ENCODE measurements around the gene NRIP1.

- TF ChIP-seq, protein P1, sequence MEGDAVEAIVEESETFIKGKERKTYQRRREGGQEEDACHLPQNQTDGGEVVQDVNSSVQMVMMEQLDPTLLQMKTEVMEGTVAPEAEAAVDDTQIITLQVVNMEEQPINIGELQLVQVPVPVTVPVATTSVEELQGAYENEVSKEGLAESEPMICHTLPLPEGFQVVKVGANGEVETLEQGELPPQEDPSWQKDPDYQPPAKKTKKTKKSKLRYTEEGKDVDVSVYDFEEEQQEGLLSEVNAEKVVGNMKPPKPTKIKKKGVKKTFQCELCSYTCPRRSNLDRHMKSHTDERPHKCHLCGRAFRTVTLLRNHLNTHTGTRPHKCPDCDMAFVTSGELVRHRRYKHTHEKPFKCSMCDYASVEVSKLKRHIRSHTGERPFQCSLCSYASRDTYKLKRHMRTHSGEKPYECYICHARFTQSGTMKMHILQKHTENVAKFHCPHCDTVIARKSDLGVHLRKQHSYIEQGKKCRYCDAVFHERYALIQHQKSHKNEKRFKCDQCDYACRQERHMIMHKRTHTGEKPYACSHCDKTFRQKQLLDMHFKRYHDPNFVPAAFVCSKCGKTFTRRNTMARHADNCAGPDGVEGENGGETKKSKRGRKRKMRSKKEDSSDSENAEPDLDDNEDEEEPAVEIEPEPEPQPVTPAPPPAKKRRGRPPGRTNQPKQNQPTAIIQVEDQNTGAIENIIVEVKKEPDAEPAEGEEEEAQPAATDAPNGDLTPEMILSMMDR (IDR thresholded peaks at IDR 0.05), result no peak
- TF ChIP-seq POLR2A (IDR thresholded peaks at IDR 0.05) (no peak), POLR2AphosphoS5 (IDR thresholded peaks at IDR 0.05; ENCODE audit: insufficient read depth in 1 of 2, low read depth in 1 of 2) (no peak)
These were observed 108.8 kb downstream of the NRIP1 start for GRCh38 chr21:14955936-14956520.

Measured in vagina (tissue), 2 donors.